IMR-90 (cell line): ENCODE results near the gene CABP7.

ENCODE experiments used
- CHD1 ChIP-seq: IDR thresholded peaks from 2 replicates; pipeline ENCODE4 v1.6.1; 2012; ENCODE audit warnings: low read depth, low read length, improper control_type of control experiment
- CTCF ChIP-seq: conservative IDR thresholded peaks from 2 replicates; pipeline ENCODE4 v1.5.1; 2012; ENCODE audit warnings: mild to moderate bottlenecking, low read depth, low read length, improper control_type of control experiment
- MAZ ChIP-seq: IDR thresholded peaks from 2 replicates; pipeline ENCODE4 v1.6.1; 2012; ENCODE audit warnings: low read depth, mild to moderate bottlenecking, low read length, improper control_type of control experiment, moderate library complexity, borderline replicate concordance
- POLR2A ChIP-seq: IDR thresholded peaks from 2 replicates; pipeline ENCODE4 v1.6.1; 2012; ENCODE audit warnings: mild to moderate bottlenecking, low read depth, low read length

GRCh38 chr22:29741926-29742325, 22.1 kb downstream of the CABP7 start:
- TF ChIP-seq CTCF (no peak), POLR2A (no peak), CHD1 (no peak), MAZ (no peak)
